ENCODE data around the gene PTPRR.

- TF ChIP-seq CTCF (IDR thresholded peaks at IDR 0.05) (no peak), EZH2 (IDR thresholded peaks at IDR 0.05; ENCODE audit: borderline replicate concordance, insufficient read depth, low read depth, low read length, poor library complexity, severe bottlenecking) (no peak)
Observed at GRCh38 chr12:70835948-70836347, 84.6 kb downstream of the PTPRR start.

Measured in B cell (primary cell).